GM04503 (cell line): Measurements from ENCODE around the gene TECPR2.
"Not testable (repeated sequence)": the region's sequence is repeated elsewhere in the genome, so short reads cannot be mapped to it uniquely, and the experiment has no call there.

ENCODE experiments used
- DNase-seq: peaks from one replicate; pipeline ENCODE4 v3.0.0-alpha.2; 2012; ENCODE audit warnings: low read depth

The TECPR2 gene

GRCh38 chr14:102525929-102526497, 163.3 kb downstream of the TECPR2 start:
- no peak for DNase-seq

GRCh38 chr14:102528431-102529170, 165.9 kb downstream of the TECPR2 start:
- DNase-seq = no peak

- DNase-seq = no peak
These were observed 168.2 kb downstream of the TECPR2 start for GRCh38 chr14:102530828-102531478.

- no peak for DNase-seq
These were observed 169.5 kb downstream of the TECPR2 start for GRCh38 chr14:102532204-102532658.

GRCh38 chr14:102537981-102538601, 175.3 kb downstream of the TECPR2 start:
- no peak for DNase-seq

GRCh38 chr14:102538602-102539543, 176.1 kb downstream of the TECPR2 start:
- DNase-seq = no peak

- DNase-seq = no peak
These were observed 177.0 kb downstream of the TECPR2 start for GRCh38 chr14:102539544-102540314.

- DNase-seq = no peak
These were observed 177.7 kb downstream of the TECPR2 start for GRCh38 chr14:102540315-102541028.

GRCh38 chr14:102541029-102541491, 178.3 kb downstream of the TECPR2 start:
- DNase-seq = not testable (repeated sequence)

- DNase-seq = no peak
These were observed 179.0 kb downstream of the TECPR2 start for GRCh38 chr14:102541771-102542170.

GRCh38 chr14:102544046-102544746, 181.5 kb downstream of the TECPR2 start:
- no peak for DNase-seq

GRCh38 chr14:102544747-102545460, 182.2 kb downstream of the TECPR2 start:
- no peak for DNase-seq

- no peak for DNase-seq
These were observed 182.9 kb downstream of the TECPR2 start for GRCh38 chr14:102545461-102546265.

GRCh38 chr14:102548616-102549240, 186.0 kb downstream of the TECPR2 start:
- no peak for DNase-seq

- DNase-seq = not testable (repeated sequence)
These were observed 188.2 kb downstream of the TECPR2 start for GRCh38 chr14:102550927-102551401.
